ENCODE measurements around the gene RNU1-1. TPM values are rescaled to one million over a fixed set of nuclear protein-coding genes. Genes with fewer than 3 reads are reported as not detected.
"Not testable (repeated sequence)": the region's sequence is repeated elsewhere in the genome, so short reads cannot be mapped to it uniquely, and the experiment has no call there.

Gene RNU1-1
- total RNA-seq, 1 donor = not detected

DNA sequence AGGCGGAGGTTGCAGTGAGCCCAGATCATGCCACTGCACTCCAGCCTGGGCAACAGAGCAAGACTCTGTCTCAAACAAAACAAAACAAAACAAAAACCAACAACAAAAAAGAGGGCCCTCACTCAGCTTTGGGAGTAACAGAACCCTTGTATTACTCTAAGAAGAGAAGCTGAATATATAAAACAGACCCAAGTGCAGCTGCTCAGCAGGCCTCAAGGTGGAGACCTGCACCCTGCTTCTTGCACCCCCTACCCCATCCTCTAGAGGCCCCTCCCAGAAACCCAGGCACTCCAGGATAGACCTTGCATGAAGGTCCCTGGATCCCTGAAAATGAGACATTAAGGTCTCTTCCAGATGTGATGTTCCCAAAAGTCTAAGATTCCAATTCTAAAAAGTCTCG, 39.2 kb downstream of the RNU1-1 start:
- not testable (repeated sequence) for H3K79me2 ChIP-seq (ENCODE audit: insufficient read depth, low read length); H2AFZ ChIP-seq (ENCODE audit: low read length); H3K4me2 ChIP-seq (ENCODE audit: insufficient read depth, low read length); DNase-seq (ENCODE audit: insufficient read length, low spot score, missing footprints); H4K20me1 ChIP-seq (ENCODE audit: insufficient read depth, low read length); H3K4me3 ChIP-seq (ENCODE audit: insufficient read depth, low read length); H3K27me3 ChIP-seq (ENCODE audit: insufficient read depth, low read length); H3K9me3 ChIP-seq (ENCODE audit: low read depth, low read length); H3K4me1 ChIP-seq (ENCODE audit: insufficient read depth, low read length); H3K27ac ChIP-seq (ENCODE audit: low read depth, low read length)
- H3K36me3 ChIP-seq (ENCODE audit: insufficient read depth, low read length) = peaks cover 22% of the 10 kb centered on the region

DNA sequence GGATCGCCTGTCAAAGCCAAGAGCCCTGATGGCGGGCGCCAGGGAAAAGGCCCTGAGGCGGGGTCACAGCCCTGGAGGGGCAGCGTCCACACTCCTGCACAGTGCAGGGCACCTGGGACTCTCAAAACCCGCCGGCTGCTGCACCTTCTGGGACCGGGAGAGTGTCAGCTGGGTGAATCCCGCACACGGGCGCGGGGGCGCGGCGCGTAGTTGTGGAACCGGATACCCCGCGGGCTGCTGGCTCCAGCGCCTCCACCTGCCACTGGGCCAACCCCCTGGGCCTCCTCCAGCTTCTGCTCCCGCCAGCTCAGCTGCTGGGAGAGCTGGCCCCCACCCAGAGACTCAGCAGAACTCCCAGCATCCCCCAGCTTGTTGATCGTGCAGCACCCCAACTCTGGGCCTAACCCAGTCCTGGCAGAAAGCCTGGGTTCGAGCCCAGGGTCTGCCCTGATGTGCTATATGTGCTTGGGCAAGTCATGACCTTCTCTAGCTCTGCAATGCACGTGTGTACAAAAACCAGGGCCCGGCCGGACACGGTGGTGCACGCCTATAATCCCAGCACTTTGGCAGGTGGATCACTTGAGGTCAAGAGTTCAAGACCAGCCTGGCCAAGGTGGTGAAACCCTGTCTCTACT, 39.8 kb downstream of the RNU1-1 start:
- no peak for DNase-seq (ENCODE audit: insufficient read length, low spot score, missing footprints)
- TF ChIP-seq, protein P1, sequence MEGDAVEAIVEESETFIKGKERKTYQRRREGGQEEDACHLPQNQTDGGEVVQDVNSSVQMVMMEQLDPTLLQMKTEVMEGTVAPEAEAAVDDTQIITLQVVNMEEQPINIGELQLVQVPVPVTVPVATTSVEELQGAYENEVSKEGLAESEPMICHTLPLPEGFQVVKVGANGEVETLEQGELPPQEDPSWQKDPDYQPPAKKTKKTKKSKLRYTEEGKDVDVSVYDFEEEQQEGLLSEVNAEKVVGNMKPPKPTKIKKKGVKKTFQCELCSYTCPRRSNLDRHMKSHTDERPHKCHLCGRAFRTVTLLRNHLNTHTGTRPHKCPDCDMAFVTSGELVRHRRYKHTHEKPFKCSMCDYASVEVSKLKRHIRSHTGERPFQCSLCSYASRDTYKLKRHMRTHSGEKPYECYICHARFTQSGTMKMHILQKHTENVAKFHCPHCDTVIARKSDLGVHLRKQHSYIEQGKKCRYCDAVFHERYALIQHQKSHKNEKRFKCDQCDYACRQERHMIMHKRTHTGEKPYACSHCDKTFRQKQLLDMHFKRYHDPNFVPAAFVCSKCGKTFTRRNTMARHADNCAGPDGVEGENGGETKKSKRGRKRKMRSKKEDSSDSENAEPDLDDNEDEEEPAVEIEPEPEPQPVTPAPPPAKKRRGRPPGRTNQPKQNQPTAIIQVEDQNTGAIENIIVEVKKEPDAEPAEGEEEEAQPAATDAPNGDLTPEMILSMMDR (IDR thresholded peaks at IDR 0.05; ENCODE audit: extremely low read depth, low read depth, low read length) = no peak
- Histone ChIP-seq H3K4me1 (ENCODE audit: insufficient read depth, low read length) (no peaks in the 10 kb centered on the region), H3K27ac (ENCODE audit: low read depth, low read length) (no peak overlapping the region), H3K27me3 (ENCODE audit: insufficient read depth, low read length) (no peaks in the 10 kb centered on the region), H3K9me3 (ENCODE audit: low read depth, low read length) (no peaks in the 10 kb centered on the region), H3K79me2 (ENCODE audit: insufficient read depth, low read length) (no peaks in the 10 kb centered on the region), H2AFZ (ENCODE audit: low read length) (no peak overlapping the region), H3K4me3 (ENCODE audit: insufficient read depth, low read length) (no peak overlapping the region), H4K20me1 (ENCODE audit: insufficient read depth, low read length) (no peaks in the 10 kb centered on the region), H3K4me2 (ENCODE audit: insufficient read depth, low read length) (no peak overlapping the region), H3K36me3 (ENCODE audit: insufficient read depth, low read length) (peaks cover 22% of the 10 kb centered on the region)

DNA sequence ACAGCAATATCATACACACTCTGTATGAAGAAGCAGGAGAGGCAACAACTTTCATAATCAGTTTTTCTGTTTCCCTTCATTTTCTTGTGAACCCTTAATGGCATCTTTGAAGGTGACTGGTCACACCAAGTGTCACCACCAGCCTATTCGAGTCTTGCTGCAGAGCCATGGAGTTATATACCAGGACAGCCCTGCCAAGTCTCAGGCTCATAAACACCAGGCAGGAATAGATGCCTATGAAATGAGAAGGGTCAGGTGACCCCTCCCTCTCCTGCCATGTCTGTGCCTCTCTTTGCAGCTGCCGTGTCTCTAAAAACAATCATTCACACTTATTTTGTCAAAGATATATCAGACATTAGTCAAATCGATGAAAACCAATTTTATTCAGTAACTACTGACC, 45.5 kb downstream of the RNU1-1 start:
- no peaks in the 10 kb centered on the region for H4K20me1 ChIP-seq (ENCODE audit: insufficient read depth, low read length)
- no peaks in the 10 kb centered on the region for H3K4me1 ChIP-seq (ENCODE audit: insufficient read depth, low read length)
- TF ChIP-seq, protein P1 (IDR thresholded peaks at IDR 0.05; ENCODE audit: extremely low read depth, low read depth, low read length) = no peak
- no peak overlapping the region for H3K4me2 ChIP-seq (ENCODE audit: insufficient read depth, low read length)
- H3K79me2 ChIP-seq (ENCODE audit: insufficient read depth, low read length) = no peaks in the 10 kb centered on the region
- no peaks in the 10 kb centered on the region for H3K27me3 ChIP-seq (ENCODE audit: insufficient read depth, low read length)
- no peak overlapping the region for H2AFZ ChIP-seq (ENCODE audit: low read length)
- H3K27ac ChIP-seq (ENCODE audit: low read depth, low read length) = no peak overlapping the region
- peaks cover 17% of the 10 kb centered on the region for H3K36me3 ChIP-seq (ENCODE audit: insufficient read depth, low read length)
- DNase-seq (ENCODE audit: insufficient read length, low spot score, missing footprints) = no peak
- no peak overlapping the region for H3K4me3 ChIP-seq (ENCODE audit: insufficient read depth, low read length)
- no peaks in the 10 kb centered on the region for H3K9me3 ChIP-seq (ENCODE audit: low read depth, low read length)

DNA sequence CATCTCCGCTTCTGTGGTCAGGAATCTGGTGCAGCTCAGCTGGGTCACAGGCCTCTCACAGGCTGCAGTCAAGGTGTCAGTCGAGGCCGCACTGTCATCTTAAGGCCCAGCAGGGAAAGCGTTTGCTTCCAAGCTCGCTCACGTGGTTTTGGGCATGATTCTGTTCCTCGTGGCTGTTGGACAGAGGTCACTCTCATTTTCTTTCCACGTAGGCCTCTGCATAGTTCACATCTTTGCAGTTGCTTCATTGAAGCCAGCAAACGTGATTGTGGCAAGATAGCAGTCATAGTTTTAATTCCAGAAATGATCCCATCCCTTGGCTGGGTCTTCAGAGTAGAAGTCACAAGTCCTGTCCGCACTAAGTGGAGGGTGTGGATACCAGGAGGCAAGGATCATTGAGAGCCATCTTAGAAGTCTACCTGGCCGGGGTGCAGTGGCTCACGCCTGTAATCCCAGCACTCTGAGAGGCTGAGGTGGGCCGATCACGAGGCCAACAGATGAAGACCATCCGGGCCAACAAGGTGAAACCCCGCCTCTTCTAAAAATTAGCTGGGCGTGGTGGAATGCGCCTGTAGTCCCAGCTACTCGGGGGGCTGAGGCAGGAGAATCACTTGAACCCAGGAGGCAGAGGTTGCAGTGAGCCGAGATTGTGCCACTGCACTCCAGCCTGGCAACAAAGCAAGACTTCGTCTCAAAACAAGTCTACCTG, 49.0 kb downstream of the RNU1-1 start:
- Histone ChIP-seq H4K20me1 (ENCODE audit: insufficient read depth, low read length) (no peaks in the 10 kb centered on the region), H3K4me1 (ENCODE audit: insufficient read depth, low read length) (no peaks in the 10 kb centered on the region), H3K27me3 (ENCODE audit: insufficient read depth, low read length) (no peaks in the 10 kb centered on the region), H3K79me2 (ENCODE audit: insufficient read depth, low read length) (no peaks in the 10 kb centered on the region), H2AFZ (ENCODE audit: low read length) (no peak overlapping the region), H3K4me2 (ENCODE audit: insufficient read depth, low read length) (no peak overlapping the region), H3K9me3 (ENCODE audit: low read depth, low read length) (no peaks in the 10 kb centered on the region), H3K36me3 (ENCODE audit: insufficient read depth, low read length) (peaks cover 33% of the 10 kb centered on the region), H3K27ac (ENCODE audit: low read depth, low read length) (no peak overlapping the region), H3K4me3 (ENCODE audit: insufficient read depth, low read length) (no peak overlapping the region)
- TF ChIP-seq, protein P1 (IDR thresholded peaks at IDR 0.05; ENCODE audit: extremely low read depth, low read depth, low read length) = no peak
- DNase-seq (ENCODE audit: insufficient read length, low spot score, missing footprints) = no peak

Small RNA genes within 50 kb of the gene (small RNA-seq; reads per million reads assigned to genes)
- gene RNU1-1 (not detected), gene RNU1-6P (not detected)

Other genes starting within 250 kb of the RNU1-1 start
- gene FBXO42, start 161.8 kb downstream of the RNU1-1 start, total RNA-seq = 15.0 and 16.3 TPM in 2 replicates
- gene SZRD1, start 147.0 kb downstream of the RNU1-1 start, total RNA-seq = 63.6 and 66.2 TPM in 2 replicates
- not detected in 2 replicates for gene SPATA21, start 76.9 kb downstream of the RNU1-1 start, total RNA-seq
- gene NECAP2, start 73.6 kb downstream of the RNU1-1 start, total RNA-seq = 76.0 and 76.3 TPM in 2 replicates
- 54.6 and 71.6 TPM in 2 replicates for gene NBPF1, start 99.3 kb upstream of the RNU1-1 start, total RNA-seq
- gene RNU1-3, start 152.7 kb upstream of the RNU1-1 start, total RNA-seq = under 0.01 TPM in 1 of 2 replicates, not detected in the other
- under 0.01 TPM in 1 of 2 replicates, not detected in the other for gene RNU1-4, start 226.2 kb upstream of the RNU1-1 start, total RNA-seq

Data from osteoblast (primary cell).